ENCODE data around the gene ETV6.

The ETV6 gene

GRCh38 chr12:11648514-11649412 lies 711 bp upstream of the ETV6 start:
- peak; percentile 62 for DNase-seq

GRCh38 chr12:11650286-11651281 lies 1.1 kb downstream of the ETV6 start:
- no peak for DNase-seq

- no peak for DNase-seq
Observed at GRCh38 chr12:11651381-11651780, 1.9 kb downstream of the ETV6 start.

GRCh38 chr12:11651785-11652184 lies 2.3 kb downstream of the ETV6 start:
- peak; percentile 47 for DNase-seq

- no peak for DNase-seq
Observed at GRCh38 chr12:11652351-11653040, 3.0 kb downstream of the ETV6 start.

- no peak for DNase-seq
Observed at GRCh38 chr12:11653215-11653753, 3.8 kb downstream of the ETV6 start.

- no peak for DNase-seq
Observed at GRCh38 chr12:11654338-11654737, 4.9 kb downstream of the ETV6 start.

GRCh38 chr12:11654802-11655201 lies 5.3 kb downstream of the ETV6 start:
- DNase-seq = no peak

GRCh38 chr12:11655842-11656241 lies 6.4 kb downstream of the ETV6 start:
- DNase-seq = no peak

- no peak for DNase-seq
Observed at GRCh38 chr12:11656550-11656949, 7.1 kb downstream of the ETV6 start.

GRCh38 chr12:11657511-11657910 lies 8.0 kb downstream of the ETV6 start:
- DNase-seq = no peak

- DNase-seq = no peak
Observed at GRCh38 chr12:11658791-11659190, 9.3 kb downstream of the ETV6 start.

GRCh38 chr12:11660624-11661023 lies 11.2 kb downstream of the ETV6 start:
- no peak for DNase-seq

GRCh38 chr12:11661491-11662089 lies 12.1 kb downstream of the ETV6 start:
- no peak for DNase-seq

- DNase-seq = no peak
Observed at GRCh38 chr12:11662369-11662768, 12.9 kb downstream of the ETV6 start.

- DNase-seq = no peak
Observed at GRCh38 chr12:11663130-11663529, 13.7 kb downstream of the ETV6 start.

- DNase-seq = no peak
Observed at GRCh38 chr12:11664101-11664500, 14.6 kb downstream of the ETV6 start.

GRCh38 chr12:11666131-11667050 lies 16.9 kb downstream of the ETV6 start:
- DNase-seq = no peak

GRCh38 chr12:11667171-11667570 lies 17.7 kb downstream of the ETV6 start:
- no peak for DNase-seq

- DNase-seq = no peak
Observed at GRCh38 chr12:11668611-11669010, 19.1 kb downstream of the ETV6 start.

GRCh38 chr12:11669348-11669747 lies 19.9 kb downstream of the ETV6 start:
- no peak for DNase-seq

All from NCI-H1048 (cell line).